HepG2 (cell line): ENCODE measurements around the gene ACTL8. TPM values are rescaled to one million over a fixed set of nuclear protein-coding genes. Genes with fewer than 3 reads are reported as not detected.

Experiments
- ATAC-seq: fragments of 200-7000 bp; cut with Tn5 transposase; 3 replicates; pipeline ENCODE4 v1.9.1; 2020; ENCODE audit warnings: mild to moderate bottlenecking, moderate library complexity
- BruUV-seq: library from RNA; stranded (reverse); fragments of 400-500 nt; replicated peaks from 2 replicates; lab custom pipeline; 2021; lab: Mats Ljungman, UMichigan
- CTCF ChIA-PET: fragments of 300-600 bp; formaldehyde crosslinking; extraction: SDS; loops from one replicate; lab custom pipeline; 2021; ENCODE audit warnings: low total read pairs, inconsistent platforms, low intra/inter-chr PET ratio; lab: Yijun Ruan, JAX
- POLR2A ChIA-PET: fragments of 350-600 bp; sonication (Branson Sonifier 250); formaldehyde crosslinking; loops from one replicate; lab custom pipeline; 2020; ENCODE audit warnings: antibody characterized with exemption, inconsistent platforms; lab: Yijun Ruan, JAX
- DNase-seq: peaks from one replicate; pipeline ENCODE4 v3.0.0-alpha.2; 2015; ENCODE audit warnings: low spot score
- FAIRE-seq: peaks from 3 replicates; lab custom pipeline; 2011; peaks lifted over from hg19 to GRCh38; lab: Jason Lieb, UNC
- H2AFZ ChIP-seq: one replicate; pipeline ENCODE4 v1.6.1; 2011; ENCODE audit warnings: low read length, inconsistent platforms
- H3K27ac ChIP-seq: fragments of 300-600 bp; 3 replicates; pipeline ENCODE4 v1.8.0; 2011; ENCODE audit warnings: mixed run types, mild to moderate bottlenecking, mixed read lengths, low read length, inconsistent platforms; ENCODE audit not compliant: insufficient read depth; ENCODE audit errors: extremely low read length
- H3K27me3 ChIP-seq, 2 experiments: fragments of 200-600 bp in 1 of 2; 2 replicates in 1 of 2; 3 replicates in 1 of 2; pipeline versions ENCODE4 v1.6.0 to v1.8.0; 2011; ENCODE audit warnings: low read length in 2 of 2, mild to moderate bottlenecking in 2 of 2, moderate library complexity in 2 of 2, inconsistent platforms in 1 of 2; ENCODE audit not compliant: insufficient read depth in 2 of 2, control insufficient read depth in 1 of 2
- H3K36me3 ChIP-seq, 2 experiments: fragments of 200-600 bp in 1 of 2; replicated peaks in 1 of 2; 2 replicates in 1 of 2; 3 replicates in 1 of 2; pipeline versions ENCODE4 v1.5.1 to v1.8.0; 2011; ENCODE audit warnings: low read length in 2 of 2, inconsistent platforms in 1 of 2; ENCODE audit not compliant: insufficient read depth in 2 of 2, control insufficient read depth in 1 of 2
- H3K4me1 ChIP-seq: 2 replicates; pipeline ENCODE4 v1.5.1; 2012; ENCODE audit warnings: low read length, inconsistent platforms; ENCODE audit not compliant: insufficient read depth
- H3K4me2 ChIP-seq: 2 replicates; pipeline ENCODE4 v1.6.0; 2011; ENCODE audit warnings: low read depth, low read length, inconsistent platforms
- H3K4me3 ChIP-seq, 3 experiments: fragments of 200-600 bp in 1 of 3; sonication (generic), shearing (Covaris generic) in 1 of 3; replicated peaks in 1 of 3; 2 replicates each; pipeline ENCODE4 v1.5.1; 2011 to 2016; ENCODE audit warnings: low read length in 3 of 3, inconsistent platforms in 2 of 3, low read depth in 2 of 3, mild to moderate bottlenecking in 2 of 3, control low read depth in 1 of 3, mixed read lengths in 1 of 3; ENCODE audit not compliant: insufficient read depth in 1 of 3
- H3K79me2 ChIP-seq: one replicate; pipeline ENCODE4 v1.6.1; 2011; ENCODE audit warnings: low read length, inconsistent platforms; ENCODE audit not compliant: insufficient read depth
- H3K9ac ChIP-seq: 2 replicates; pipeline ENCODE4 v1.6.0; 2011; ENCODE audit warnings: mild to moderate bottlenecking, low read depth, low read length, inconsistent platforms; ENCODE audit not compliant: insufficient read depth
- H3K9me3 ChIP-seq: 2 replicates; pipeline ENCODE4 v1.5.1; 2012; ENCODE audit warnings: mild to moderate bottlenecking, low read length
- H4K20me1 ChIP-seq: 2 replicates; pipeline ENCODE4 v1.6.0; 2011; ENCODE audit warnings: inconsistent platforms, mild to moderate bottlenecking, low read length, moderate library complexity; ENCODE audit not compliant: insufficient read depth
- CC2D1A ChIP-seq: sonication (generic); formaldehyde crosslinking; IDR thresholded peaks from 2 replicates; pipeline ENCODE4 v1.8.1; 2023; ENCODE audit warnings: mild to moderate bottlenecking, missing genetic modification reagents
- HOXA3 ChIP-seq: sonication (generic); formaldehyde crosslinking; IDR thresholded peaks from 2 replicates; pipeline ENCODE4 v1.5.0; 2020; ENCODE audit warnings: missing genetic modification reagents
- NFKBIZ ChIP-seq: IDR thresholded peaks from 2 replicates; pipeline ENCODE4 v1.6.1; 2018; ENCODE audit warnings: missing genetic modification reagents, missing compliant biosample characterization
- NFYB ChIP-seq: sonication (generic); formaldehyde crosslinking; IDR thresholded peaks from 2 replicates; pipeline ENCODE4 v1.4.0; 2020; ENCODE audit warnings: missing genetic modification reagents
- SP5 ChIP-seq: IDR thresholded peaks from 2 replicates; pipeline ENCODE4 v1.6.1; 2016; ENCODE audit warnings: low read depth, borderline replicate concordance
- TEAD2 ChIP-seq: sonication (generic); formaldehyde crosslinking; IDR thresholded peaks from 2 replicates; pipeline ENCODE4 v1.9.0; 2021; ENCODE audit warnings: missing genetic modification reagents
- ZNF121 ChIP-seq: sonication (generic); formaldehyde crosslinking; IDR thresholded peaks from 2 replicates; pipeline ENCODE4 v1.5.0; 2020; ENCODE audit warnings: mild to moderate bottlenecking, missing genetic modification reagents
- ZNF207 ChIP-seq: fragments of 450-650 bp; IDR thresholded peaks from 2 replicates; pipeline ENCODE4 v1.6.1; 2016; ENCODE audit warnings: antibody characterized with exemption, borderline replicate concordance
- ZNF558 ChIP-seq: sonication (generic); formaldehyde crosslinking; IDR thresholded peaks from 2 replicates; pipeline ENCODE4 v1.9.0; 2022; ENCODE audit warnings: mild to moderate bottlenecking, missing genetic modification reagents, borderline replicate concordance
- ZNF792 ChIP-seq: IDR thresholded peaks from 2 replicates; pipeline ENCODE4 v1.6.1; 2016
- WGBS: methylation state at CpG from one replicate; pipeline ENCODE4 v1.1.6; 2017; ENCODE audit warnings: low lambda C conversion rate; 5-methylcytosine and 5-hydroxymethylcytosine counted together
- in situ Hi-C: cut with HindIII; loops from 2 replicates; pipeline ENCODE4 v1.10.0; 2017; ENCODE audit warnings: low pct_unique_long_range_greater_than_20kb; ENCODE audit not compliant: extremely low pct_ligation_motif_present
- intact Hi-C: fragments of 100-400 bp; cut with micrococcal nuclease; formaldehyde crosslinking; loops from one replicate; pipeline ENCODE4 v1.10.0; 2022; ENCODE audit not compliant: unreplicated experiment
- polyA plus RNA-seq, 8 experiments: library from polyadenylated mRNA; depleted of rRNA in 3 of 8; stranded (reverse) in 7 of 8; unstranded in 1 of 8; fragments of >200 nt; fragmentation: Illumina TruSeq in 4 of 8; extraction: Trizol in 4 of 8; gene quantifications; 2 replicates each; pipeline versions ENCODE4 v1.2.1 to v1.2.3, GENCODE V29; 2011 to 2016; ENCODE audit warnings: low read depth in 4 of 8, missing spikeins in 1 of 8, mixed read lengths in 1 of 8; ENCODE audit not compliant: insufficient read depth in 1 of 8
- total RNA-seq, 5 experiments: library from RNA; depleted of rRNA; stranded (reverse); fragments of >200 nt; fragmentation: Illumina TruSeq; extraction: Trizol; gene quantifications; 2 replicates each; pipeline ENCODE4 v1.2.3, GENCODE V29; 2016; ENCODE audit warnings: low read depth in 1 of 5
- TF ChIP-seq, protein P1 (sequence below): sonication (generic); formaldehyde crosslinking; IDR thresholded peaks from 2 replicates; pipeline ENCODE4 v1.5.1; 2020; ENCODE audit warnings: missing genetic modification reagents, mild to moderate bottlenecking, borderline replicate concordance
- TF ChIP-seq, protein P2 (sequence below): sonication (generic); formaldehyde crosslinking; IDR thresholded peaks from 2 replicates; pipeline ENCODE4 v1.5.0; 2020; ENCODE audit warnings: missing genetic modification reagents, mild to moderate bottlenecking, borderline replicate concordance
- TF ChIP-seq, protein P3 (sequence below): sonication (generic); formaldehyde crosslinking; IDR thresholded peaks from 2 replicates; pipeline ENCODE4 v1.4.0; 2020; ENCODE audit warnings: missing genetic modification reagents

ACTL8 gene
- total and polyA plus RNA-seq, 2 of the 13 experiments (the other 11 are each of a cell fraction or from before 2014, with no cell fraction given) = 0.09 to 0.64 TPM

- Histone ChIP-seq H3K27me3 (peaks cover 1 to 13% of the 10 kb centered on the region in 2 experiments; a peak in 2 of 5 replicates), H3K4me3 (no peak overlapping the region), H3K4me1 (no peaks in the 10 kb centered on the region), H3K36me3 (no peaks in the 10 kb centered on the region), H3K27ac (no peak overlapping the region), H2AFZ (no peak overlapping the region), H3K79me2 (no peaks in the 10 kb centered on the region), H3K4me2 (no peak overlapping the region), H3K9ac (no peak overlapping the region), H3K9me3 (no peaks in the 10 kb centered on the region), H4K20me1 (no peaks in the 10 kb centered on the region)
- FAIRE-seq = no peak
- in situ Hi-C loops = no loop called here
- BruUV-seq = no TSS peak
- 20% methylated on average over 9 of the region's 10 CpGs for WGBS
- DNase-seq = no peak
- ChIA-PET CTCF (no interaction called here), POLR2A (no interaction called here)
- no peak for TF ChIP-seq ZNF558
- TF ChIP-seq NFYB = no peak
- no peak for TF ChIP-seq SP5 (CRISPR knock-in tag)
- no peak for TF ChIP-seq TEAD2 (CRISPR knock-in tag)
- TF ChIP-seq ZNF121 = no peak
- no peak for TF ChIP-seq ZNF207
- intact Hi-C loops = no loop called here
- no peak for ATAC-seq
These were observed 50.9 kb downstream of the ACTL8 start for GRCh38 chr1:17805869-17806684.

GRCh38 chr1:17808816-17809215 is 53.7 kb downstream of the ACTL8 start:
- Histone ChIP-seq H3K27ac (no peak overlapping the region), H3K4me3 (no peak overlapping the region), H3K27me3 (peaks cover 0 to 9% of the 10 kb centered on the region in 2 experiments; a peak in 1 of 5 replicates), H3K36me3 (no peaks in the 10 kb centered on the region), H4K20me1 (no peaks in the 10 kb centered on the region), H3K9ac (no peak overlapping the region), H3K9me3 (no peaks in the 10 kb centered on the region), H3K79me2 (no peaks in the 10 kb centered on the region), H2AFZ (no peak overlapping the region), H3K4me1 (no peaks in the 10 kb centered on the region), H3K4me2 (no peak overlapping the region)
- ATAC-seq (no peak), DNase-seq (no peak), FAIRE-seq (no peak)
- intact Hi-C loops = no loop called here
- 2% methylated on average over 6 of the region's 6 CpGs for whole genome bisulfite sequencing
- ChIA-PET CTCF (no interaction called here), POLR2A (no interaction called here)
- in situ Hi-C loops = no loop called here
- no TSS peak for BruUV-seq
- TF ChIP-seq ZNF792 (CRISPR knock-in tag) (no peak), CC2D1A (no peak), HOXA3 (CRISPR knock-in tag) (no peak), NFKBIZ (CRISPR knock-in tag) (no peak)
- TF ChIP-seq, protein P1, sequence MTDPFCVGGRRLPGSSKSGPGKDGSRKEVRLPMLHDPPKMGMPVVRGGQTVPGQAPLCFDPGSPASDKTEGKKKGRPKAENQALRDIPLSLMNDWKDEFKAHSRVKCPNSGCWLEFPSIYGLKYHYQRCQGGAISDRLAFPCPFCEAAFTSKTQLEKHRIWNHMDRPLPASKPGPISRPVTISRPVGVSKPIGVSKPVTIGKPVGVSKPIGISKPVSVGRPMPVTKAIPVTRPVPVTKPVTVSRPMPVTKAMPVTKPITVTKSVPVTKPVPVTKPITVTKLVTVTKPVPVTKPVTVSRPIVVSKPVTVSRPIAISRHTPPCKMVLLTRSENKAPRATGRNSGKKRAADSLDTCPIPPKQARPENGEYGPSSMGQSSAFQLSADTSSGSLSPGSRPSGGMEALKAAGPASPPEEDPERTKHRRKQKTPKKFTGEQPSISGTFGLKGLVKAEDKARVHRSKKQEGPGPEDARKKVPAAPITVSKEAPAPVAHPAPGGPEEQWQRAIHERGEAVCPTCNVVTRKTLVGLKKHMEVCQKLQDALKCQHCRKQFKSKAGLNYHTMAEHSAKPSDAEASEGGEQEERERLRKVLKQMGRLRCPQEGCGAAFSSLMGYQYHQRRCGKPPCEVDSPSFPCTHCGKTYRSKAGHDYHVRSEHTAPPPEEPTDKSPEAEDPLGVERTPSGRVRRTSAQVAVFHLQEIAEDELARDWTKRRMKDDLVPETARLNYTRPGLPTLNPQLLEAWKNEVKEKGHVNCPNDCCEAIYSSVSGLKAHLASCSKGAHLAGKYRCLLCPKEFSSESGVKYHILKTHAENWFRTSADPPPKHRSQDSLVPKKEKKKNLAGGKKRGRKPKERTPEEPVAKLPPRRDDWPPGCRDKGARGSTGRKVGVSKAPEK (CRISPR knock-in tag) = no peak
- TF ChIP-seq, protein P2, sequence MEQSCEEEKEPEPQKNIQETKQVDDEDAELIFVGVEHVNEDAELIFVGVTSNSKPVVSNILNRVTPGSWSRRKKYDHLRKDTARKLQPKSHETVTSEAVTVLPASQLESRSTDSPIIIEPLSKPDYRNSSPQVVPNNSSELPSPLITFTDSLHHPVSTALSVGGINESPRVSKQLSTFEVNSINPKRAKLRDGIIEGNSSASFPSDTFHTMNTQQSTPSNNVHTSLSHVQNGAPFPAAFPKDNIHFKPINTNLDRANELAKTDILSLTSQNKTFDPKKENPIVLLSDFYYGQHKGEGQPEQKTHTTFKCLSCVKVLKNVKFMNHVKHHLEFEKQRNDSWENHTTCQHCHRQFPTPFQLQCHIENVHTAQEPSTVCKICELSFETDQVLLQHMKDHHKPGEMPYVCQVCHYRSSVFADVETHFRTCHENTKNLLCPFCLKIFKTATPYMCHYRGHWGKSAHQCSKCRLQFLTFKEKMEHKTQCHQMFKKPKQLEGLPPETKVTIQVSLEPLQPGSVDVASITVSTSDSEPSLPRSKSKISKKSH (CRISPR knock-in tag) = no peak
- TF ChIP-seq, protein P3, sequence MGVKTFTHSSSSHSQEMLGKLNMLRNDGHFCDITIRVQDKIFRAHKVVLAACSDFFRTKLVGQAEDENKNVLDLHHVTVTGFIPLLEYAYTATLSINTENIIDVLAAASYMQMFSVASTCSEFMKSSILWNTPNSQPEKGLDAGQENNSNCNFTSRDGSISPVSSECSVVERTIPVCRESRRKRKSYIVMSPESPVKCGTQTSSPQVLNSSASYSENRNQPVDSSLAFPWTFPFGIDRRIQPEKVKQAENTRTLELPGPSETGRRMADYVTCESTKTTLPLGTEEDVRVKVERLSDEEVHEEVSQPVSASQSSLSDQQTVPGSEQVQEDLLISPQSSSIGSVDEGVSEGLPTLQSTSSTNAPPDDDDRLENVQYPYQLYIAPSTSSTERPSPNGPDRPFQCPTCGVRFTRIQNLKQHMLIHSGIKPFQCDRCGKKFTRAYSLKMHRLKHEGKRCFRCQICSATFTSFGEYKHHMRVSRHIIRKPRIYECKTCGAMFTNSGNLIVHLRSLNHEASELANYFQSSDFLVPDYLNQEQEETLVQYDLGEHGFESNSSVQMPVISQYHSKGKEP = no peak
